IMR-90 (cell line): ENCODE results near the gene APPL2. TPM values are rescaled to one million over a fixed set of nuclear protein-coding genes. Genes with fewer than 3 reads are reported as not detected.
A peak's percentile ranks its signal among the peaks of the same experiment; 100 is the strongest.

Experiments
- ATAC-seq: fragments of 200-7000 bp; cut with Tn5 transposase; 2 replicates; pipeline ENCODE4 v1.9.1; 2020; ENCODE audit warnings: low read depth, mild to moderate bottlenecking, moderate library complexity
- BruUV-seq: library from RNA; stranded (reverse); fragments of 400-500 nt; replicated peaks from 2 replicates; lab custom pipeline; 2021; lab: Mats Ljungman, UMichigan
- CTCF ChIA-PET: fragments of 300-600 bp; formaldehyde crosslinking; extraction: SDS; loops from one replicate; lab custom pipeline; 2021; ENCODE audit warnings: antibody characterized with exemption; lab: Yijun Ruan, JAX
- POLR2A ChIA-PET: fragments of 300-600 bp; sonication (Branson Sonifier 250); formaldehyde crosslinking; loops from one replicate; lab custom pipeline; 2022; ENCODE audit warnings: antibody characterized with exemption; ENCODE audit not compliant: unreplicated experiment; lab: Charles Lee
- DNase-seq: peaks from one replicate; pipeline ENCODE4 v3.0.0; 2013
- H2AFZ ChIP-seq: replicated peaks from 2 replicates; pipeline ENCODE3; 2013; ENCODE audit warnings: low read length, mild to moderate bottlenecking; ENCODE audit not compliant: poor library complexity
- H2AK5ac ChIP-seq: 2 replicates; pipeline ENCODE4 v1.6.1; 2013; ENCODE audit warnings: low read depth, low read length, inconsistent platforms
- H2AK9ac ChIP-seq: replicated peaks from 2 replicates; pipeline ENCODE3; 2013; ENCODE audit warnings: mild to moderate bottlenecking, low read depth, low read length, moderate library complexity; ENCODE audit not compliant: poor library complexity
- H2BK120ac ChIP-seq: 2 replicates; pipeline ENCODE4 v1.6.1; 2013; ENCODE audit warnings: low read depth, low read length, inconsistent platforms
- H2BK15ac ChIP-seq: 3 replicates; pipeline ENCODE4 v1.6.1; 2013; ENCODE audit warnings: low read depth, low read length, inconsistent platforms
- H2BK20ac ChIP-seq: 2 replicates; pipeline ENCODE4 v1.6.1; 2013; ENCODE audit warnings: low read depth, mild to moderate bottlenecking, inconsistent platforms, low read length, moderate library complexity
- H2BK5ac ChIP-seq: 2 replicates; pipeline ENCODE4 v1.6.1; 2013; ENCODE audit warnings: mild to moderate bottlenecking, low read depth, low read length, inconsistent platforms; ENCODE audit not compliant: poor library complexity, severe bottlenecking
- H3K14ac ChIP-seq: replicated peaks from 2 replicates; pipeline ENCODE4 v1.6.1; 2013; ENCODE audit warnings: low read depth, low read length, inconsistent platforms
- H3K18ac ChIP-seq: 2 replicates; pipeline ENCODE4 v1.6.1; 2013; ENCODE audit warnings: low read depth, low read length, control low read depth
- H3K23ac ChIP-seq: 2 replicates; pipeline ENCODE4 v1.6.1; 2013; ENCODE audit warnings: low read depth, low read length, inconsistent platforms
- H3K27ac ChIP-seq: 2 replicates; pipeline ENCODE4 v1.5.1; 2013; ENCODE audit warnings: mild to moderate bottlenecking, control low read depth, low read length; ENCODE audit not compliant: insufficient read depth
- H3K27me3 ChIP-seq: 2 replicates; pipeline ENCODE4 v1.6.1; 2013; ENCODE audit warnings: low read length; ENCODE audit not compliant: control insufficient read depth, insufficient read depth
- H3K36me3 ChIP-seq: 2 replicates; pipeline ENCODE4 v1.6.1; 2013; ENCODE audit warnings: low read length, mixed read lengths; ENCODE audit not compliant: control insufficient read depth, insufficient read depth
- H3K4ac ChIP-seq: 2 replicates; pipeline ENCODE4 v1.6.1; 2013; ENCODE audit warnings: low read depth, low read length, inconsistent platforms
- H3K4me1 ChIP-seq: 2 replicates; pipeline ENCODE4 v1.6.1; 2013; ENCODE audit warnings: low read length, mixed read lengths; ENCODE audit not compliant: control insufficient read depth, insufficient read depth
- H3K4me2 ChIP-seq: 2 replicates; pipeline ENCODE4 v1.6.1; 2013; ENCODE audit warnings: low read depth, mild to moderate bottlenecking, control low read depth, low read length, moderate library complexity
- H3K4me3 ChIP-seq: 2 replicates; pipeline ENCODE4 v1.5.1; 2013; ENCODE audit warnings: low read depth, mild to moderate bottlenecking, control low read depth, low read length, moderate library complexity; ENCODE audit not compliant: insufficient read depth
- H3K56ac ChIP-seq: 2 replicates; pipeline ENCODE4 v1.6.1; 2013; ENCODE audit warnings: low read length, inconsistent platforms; ENCODE audit not compliant: insufficient read depth; ENCODE audit errors: extremely low read depth
- H3K79me1 ChIP-seq, 2 experiments: 2 replicates each; pipeline ENCODE4 v1.6.1; 2013; ENCODE audit warnings: low read length in 2 of 2, inconsistent platforms in 1 of 2, low read depth in 1 of 2
- H3K9ac ChIP-seq: 2 replicates; pipeline ENCODE4 v1.6.1; 2013; ENCODE audit warnings: low read depth, low read length, control low read depth
- H3K9me1 ChIP-seq: 2 replicates; pipeline ENCODE4 v1.6.1; 2013; ENCODE audit warnings: low read length, inconsistent platforms; ENCODE audit not compliant: insufficient read depth
- H3K9me3 ChIP-seq: 2 replicates; pipeline ENCODE4 v1.6.1; 2013; ENCODE audit warnings: low read length; ENCODE audit not compliant: control insufficient read depth, insufficient read depth
- H4K20me1 ChIP-seq: 2 replicates; pipeline ENCODE4 v1.6.1; 2013; ENCODE audit warnings: low read length, inconsistent platforms; ENCODE audit not compliant: insufficient read depth
- H4K5ac ChIP-seq: 2 replicates; pipeline ENCODE4 v1.6.1; 2013; ENCODE audit warnings: mild to moderate bottlenecking, low read depth, low read length, control low read depth
- H4K8ac ChIP-seq, 2 experiments: 2 replicates each; pipeline ENCODE4 v1.6.1; 2013; ENCODE audit warnings: low read depth in 2 of 2, low read length in 2 of 2, control low read depth in 1 of 2, inconsistent platforms in 1 of 2
- H4K91ac ChIP-seq: 2 replicates; pipeline ENCODE4 v1.6.1; 2013; ENCODE audit warnings: low read depth, low read length, inconsistent platforms; ENCODE audit not compliant: insufficient read depth
- FOS ChIP-seq: fragments of 150-350 bp; IDR thresholded peaks from 2 replicates; pipeline ENCODE4 v1.6.1; 2016; ENCODE audit warnings: low read depth, low read length
- SMC3 ChIP-seq: fragments of 150-350 bp; IDR thresholded peaks from 2 replicates; pipeline ENCODE4 v1.6.1; 2016; ENCODE audit warnings: low read depth, mild to moderate bottlenecking, antibody characterized with exemption, low read length, moderate library complexity
- WGBS, 2 experiments: methylation state at CpG; one replicate each; pipeline versions ENCODE4 v1.1.5 to v1.1.7; 2013; ENCODE audit warnings: missing lambda C conversion rate in 2 of 2; ENCODE audit not compliant: insufficient read length in 1 of 2; ENCODE audit errors: extremely low coverage in 2 of 2; 5-methylcytosine and 5-hydroxymethylcytosine counted together
- dilution Hi-C: fragments of 300-500 bp; cut with HindIII; formaldehyde crosslinking; loops from one replicate; pipeline ENCODE4 v1.14.3; 2018; ENCODE audit warnings: low sequenced_read_pairs; ENCODE audit not compliant: unreplicated experiment
- in situ Hi-C: fragments of 300-500 bp; cut with MboI; formaldehyde crosslinking; loops from 3 replicates; pipeline ENCODE4 v1.14.3; 2019; ENCODE audit warnings: low sequenced_read_pairs, inconsistent platforms, mixed read lengths
- intact Hi-C: fragments of 100-400 bp; cut with micrococcal nuclease; formaldehyde crosslinking; loops from 2 replicates; pipeline ENCODE4 v1.10.0; 2022
- polyA plus RNA-seq, 3 experiments: library from polyadenylated mRNA; depleted of rRNA; stranded (reverse); fragments of >200 nt; gene quantifications; 2 replicates each; pipeline ENCODE4 v1.2.3, GENCODE V29; 2012; ENCODE audit warnings: low replicate concordance in 1 of 3
- total RNA-seq: library from RNA; depleted of rRNA; stranded (reverse); fragments of >200 nt; gene quantifications from 2 replicates; pipeline ENCODE4 v1.2.3, GENCODE V29; 2012

APPL2 gene
- total and polyA plus RNA-seq, 2 of the 4 experiments (the other 2 are of a cell fraction), result 42.3 to 65.8 TPM

DNA sequence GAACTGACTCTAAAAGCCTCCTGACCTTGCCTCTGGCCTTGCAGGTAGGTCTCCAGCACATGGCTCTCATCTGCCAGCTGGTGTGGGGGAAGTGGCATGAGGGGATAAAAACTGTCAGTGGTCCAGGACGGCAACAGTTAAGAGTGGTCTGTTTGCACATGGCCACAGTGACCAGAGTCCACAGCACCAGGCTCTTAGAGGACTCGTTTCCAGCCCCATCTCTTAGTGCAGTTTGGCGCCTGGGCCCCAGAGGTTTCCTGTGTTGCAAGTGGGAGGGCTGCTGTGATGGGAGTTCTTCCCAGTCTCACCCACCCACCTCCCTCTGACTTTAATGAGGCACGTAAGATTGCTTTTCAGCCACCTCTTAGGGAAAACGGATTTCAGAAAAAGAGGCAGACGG, 37.0 kb downstream of the APPL2 start:
- no peak overlapping the region; the same call in 1 of the 2 replicates for H3K14ac ChIP-seq
- intact Hi-C loops (loop anchor here (2.0 kb wide), 1 partner anchor 184 kb away; no protein-coding TSS in a partner anchor), in situ Hi-C loops (no loop called here), dilution Hi-C loops (no loop called here)
- H3K9me1 ChIP-seq, result peaks cover 29% of the 10 kb centered on the region
- no peak overlapping the region for H3K23ac ChIP-seq
- H3K36me3 ChIP-seq, result peaks cover 69% of the 10 kb centered on the region
- peaks cover 8% of the 10 kb centered on the region for H3K4me1 ChIP-seq
- peak overlapping the region; percentile 53 for H3K4ac ChIP-seq
- ATAC-seq (no peak), DNase-seq (no peak)
- no CpG with 5 or more reads among the region's 6 CpGs for WGBS, 2 experiments
- no peak overlapping the region for H3K56ac ChIP-seq
- H4K5ac ChIP-seq, result no peak overlapping the region
- no peak for TF ChIP-seq FOS
- no peak for TF ChIP-seq SMC3
- no peaks in the 10 kb centered on the region for H3K9me3 ChIP-seq
- H2AK5ac ChIP-seq, result 0 out of 2 replicates have a peak overlapping the region, but pooled peaks have one; percentile 10
- peak overlapping the region in 1 of 2 experiments; percentile 24; a peak in 1 of 4 replicates for H4K8ac ChIP-seq
- H3K79me1 ChIP-seq, result peaks cover under 1 to 61% of the 10 kb centered on the region in 2 experiments
- H2BK20ac ChIP-seq, result 0 out of 2 replicates have a peak overlapping the region, but pooled peaks have one; percentile 59
- H3K18ac ChIP-seq, result no peak overlapping the region
- peaks cover 6% of the 10 kb centered on the region; the same call in 1 of the 2 replicates for H4K20me1 ChIP-seq
- H2BK5ac ChIP-seq, result peak overlapping the region; percentile 38
- H2AFZ ChIP-seq, result no peak overlapping the region
- H2BK15ac ChIP-seq, result no peak overlapping the region
- H2AK9ac ChIP-seq, result peak overlapping the region; percentile 76
- no TSS peak for BruUV-seq
- H3K4me2 ChIP-seq, result no peak overlapping the region
- no peaks in the 10 kb centered on the region for H3K27me3 ChIP-seq
- no peak overlapping the region for H3K4me3 ChIP-seq
- ChIA-PET POLR2A (interaction anchor here (0.8 kb wide), 1 partner anchor 12 kb away, joined by 3 read pairs; no protein-coding TSS in a partner anchor), CTCF (no interaction called here)
- H3K27ac ChIP-seq, result peak overlapping the region; percentile 0; the same call in 1 of the 2 replicates
- peak overlapping the region; percentile 14; the same call in 1 of the 2 replicates for H2BK120ac ChIP-seq
- H4K91ac ChIP-seq, result peak overlapping the region; percentile 10; the same call in 1 of the 2 replicates
- H3K9ac ChIP-seq, result no peak overlapping the region
